SW 1271 (cell line): Measurements from ENCODE around the gene SLC6A17.

Source experiments
- DNase-seq, 2 experiments: peaks; one replicate each; lab custom pipeline; 2025; lab: John Stamatoyannopoulos, UW

SLC6A17 gene

GRCh38 chr1:110150330-110151174 is at the start of gene SLC6A17:
TSS of gene SLC6A17 (plus strand) at chr1:110150494. CDS start at chr1:110166930, 16,436 bp downstream.
- peak in 1 of 2 experiments; percentile 49 for DNase-seq

- DNase-seq, result no peak
Observed at GRCh38 chr1:110102081-110102480, 48.2 kb upstream of the SLC6A17 start.

DNA sequence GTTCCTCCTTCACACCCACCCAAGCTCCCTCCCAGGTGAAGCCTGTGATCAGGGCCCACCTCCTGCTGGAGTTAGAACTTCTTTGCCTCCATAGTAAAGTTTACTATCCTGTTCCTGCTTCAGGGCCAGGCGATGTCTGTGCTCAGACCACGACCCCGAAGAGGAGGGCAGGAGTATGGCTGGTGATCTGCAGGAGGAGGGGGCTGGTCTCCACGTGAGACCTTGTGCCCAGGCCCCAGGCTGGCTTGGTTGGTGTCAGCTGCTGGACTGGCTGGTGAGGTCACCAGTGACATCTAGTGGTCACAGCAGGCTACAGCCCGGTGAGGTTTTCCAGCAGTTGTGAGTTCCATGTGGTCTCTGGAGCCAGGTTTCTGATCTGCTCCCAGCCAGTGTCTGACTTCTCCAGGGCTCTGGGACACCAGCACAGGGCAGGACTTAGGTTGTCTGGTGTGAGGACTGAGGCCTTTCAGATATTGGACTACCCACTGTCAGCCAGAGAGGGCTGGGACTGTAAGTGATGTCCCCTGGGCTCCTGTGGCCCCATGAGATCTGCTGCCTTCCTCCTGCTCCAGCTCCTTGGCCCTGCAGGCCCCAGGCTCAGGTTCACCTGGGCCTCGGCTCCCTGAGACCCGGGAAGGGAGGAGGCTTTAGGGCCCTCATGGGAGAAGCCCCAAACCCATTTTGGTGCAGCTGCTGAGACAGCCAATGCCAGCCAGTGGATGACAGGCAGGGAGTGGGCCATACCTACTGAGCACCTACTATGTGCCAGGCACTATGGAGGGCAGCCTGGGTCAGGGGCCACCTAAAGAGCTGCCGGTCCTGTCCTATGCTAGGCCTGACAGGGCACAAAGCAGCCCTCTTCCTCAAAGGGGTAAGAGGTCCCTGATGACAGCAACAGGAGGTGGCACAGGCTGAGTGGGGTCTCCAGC is 44.0 kb upstream of the SLC6A17 start:
- peak in 1 of 2 experiments; percentile 43 for DNase-seq

DNA sequence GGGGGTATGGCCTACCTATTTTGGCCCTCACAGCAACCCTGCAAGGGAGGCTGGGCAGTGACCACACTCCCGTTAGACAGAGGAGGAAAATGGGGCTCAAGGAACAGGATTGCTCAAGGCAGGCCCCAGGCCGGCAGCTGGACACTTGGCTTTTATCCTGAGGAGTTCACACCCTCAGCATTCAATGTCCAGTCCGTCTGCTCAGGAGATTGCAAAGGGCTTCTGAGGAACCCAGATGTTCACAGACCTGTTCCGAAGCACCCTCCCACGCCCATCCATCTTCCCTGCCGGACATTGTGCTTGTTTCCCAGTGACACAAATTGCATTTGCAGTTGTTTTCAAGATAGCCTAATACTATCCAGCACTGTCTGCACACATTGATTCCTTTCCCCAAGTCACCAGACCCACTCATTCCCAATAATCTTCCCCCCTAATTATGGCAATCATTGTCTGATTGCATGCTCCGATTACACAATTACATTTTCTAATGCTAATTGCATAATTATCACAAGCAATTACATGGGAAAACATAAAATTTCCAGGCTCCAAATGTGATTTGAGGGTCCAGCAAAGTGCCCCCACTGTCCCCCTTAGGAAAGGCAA is 42.3 kb upstream of the SLC6A17 start:
- DNase-seq, result no peak

DNA sequence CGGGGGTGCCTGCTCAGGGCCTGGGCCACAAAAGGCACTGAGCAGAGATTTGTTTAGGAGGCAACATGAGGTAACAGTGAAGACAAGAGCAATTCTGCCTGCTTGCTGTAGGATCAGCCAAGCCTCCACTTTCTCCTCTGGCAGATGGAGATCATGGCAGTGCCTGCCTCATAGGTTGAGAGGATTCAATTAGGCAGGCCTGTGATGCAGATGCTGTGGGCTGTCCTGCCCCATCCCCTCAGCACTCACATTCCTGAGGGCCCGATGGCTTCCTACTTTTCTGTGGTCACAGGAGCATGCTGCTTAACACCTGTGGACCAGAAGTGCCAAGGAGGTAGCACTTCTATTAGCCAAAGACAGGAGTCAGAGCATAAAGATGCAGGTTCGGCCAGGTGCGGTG is 39.2 kb upstream of the SLC6A17 start:
- no peak for DNase-seq

DNA sequence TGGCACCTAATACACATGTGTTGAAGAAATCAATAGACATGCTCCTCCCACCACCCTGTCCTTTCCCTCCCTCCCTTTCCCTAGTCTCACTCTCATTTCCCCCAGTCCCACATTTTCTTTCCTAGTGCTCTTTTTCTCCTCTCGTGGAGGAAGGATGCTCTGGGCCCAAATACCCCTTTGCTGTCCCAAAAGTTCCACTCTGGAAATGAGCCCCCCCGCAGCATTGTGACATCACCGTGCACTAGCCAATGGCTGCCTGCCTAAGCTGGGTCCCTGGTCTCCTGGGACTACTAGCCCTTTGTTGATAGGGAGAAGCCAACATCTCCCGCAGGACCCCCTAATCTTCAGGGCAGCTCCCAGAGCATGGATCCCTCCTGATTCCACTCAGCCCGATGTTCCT is 38.2 kb upstream of the SLC6A17 start, which contains the start of gene UBL4B:
Gene UBL4B, plus strand, starts transcription at position 301 of the 400 bp plus-strand sequence. Its CDS starts 92 bp downstream, at position 393.
- DNase-seq, result no peak

DNA sequence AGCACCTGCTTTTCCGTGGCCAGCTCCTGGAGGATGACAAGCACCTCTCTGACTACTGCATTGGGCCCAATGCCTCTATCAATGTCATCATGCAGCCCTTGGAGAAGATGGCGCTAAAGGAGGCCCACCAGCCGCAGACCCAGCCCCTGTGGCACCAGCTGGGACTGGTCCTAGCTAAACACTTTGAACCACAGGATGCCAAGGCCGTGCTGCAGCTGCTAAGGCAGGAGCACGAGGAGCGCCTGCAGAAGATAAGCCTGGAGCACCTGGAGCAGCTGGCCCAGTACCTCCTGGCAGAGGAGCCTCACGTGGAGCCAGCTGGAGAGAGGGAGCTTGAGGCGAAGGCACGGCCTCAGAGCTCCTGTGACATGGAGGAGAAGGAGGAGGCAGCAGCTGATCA is 37.6 kb upstream of the SLC6A17 start:
- no peak for DNase-seq

DNA sequence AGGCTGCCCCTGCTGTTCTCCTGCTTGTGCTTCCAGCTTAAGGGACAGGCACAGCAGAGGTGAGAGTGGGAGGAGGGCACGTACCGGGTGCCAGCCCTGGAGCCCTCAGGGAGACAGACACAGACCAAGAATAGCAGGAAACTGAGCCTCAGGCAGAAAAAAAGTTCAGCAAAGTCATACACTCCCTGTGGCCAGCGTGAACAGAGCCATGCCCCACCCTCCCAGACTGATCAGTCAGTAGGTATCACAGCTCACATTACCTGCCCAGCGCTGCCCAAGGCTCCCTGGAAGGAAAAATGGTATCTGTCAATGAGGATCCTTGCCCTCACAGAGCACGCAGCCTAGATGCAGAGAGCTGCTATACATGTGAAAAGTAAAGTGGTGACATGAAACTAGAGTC is 36.7 kb upstream of the SLC6A17 start:
- no peak for DNase-seq

DNA sequence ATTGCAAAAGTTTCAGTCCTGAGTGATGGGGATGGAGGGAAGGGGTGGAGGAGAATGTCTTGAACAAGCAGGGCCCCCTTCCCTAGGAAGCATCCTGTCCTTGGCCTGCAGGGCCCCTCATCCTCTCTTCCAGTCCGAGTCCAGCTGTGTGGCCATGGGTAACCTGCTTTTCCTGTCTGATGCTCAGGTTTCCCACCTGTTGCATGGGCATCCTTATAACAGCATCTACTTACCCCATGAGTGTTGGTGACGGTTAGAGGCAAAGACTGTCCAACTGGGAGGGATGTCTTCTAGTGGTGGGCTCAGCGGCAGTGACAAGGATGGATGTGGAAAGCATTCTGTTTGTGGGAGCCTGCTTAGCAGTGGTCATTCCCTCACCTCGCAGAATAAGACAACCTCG is 36.1 kb upstream of the SLC6A17 start:
- no peak for DNase-seq

DNA sequence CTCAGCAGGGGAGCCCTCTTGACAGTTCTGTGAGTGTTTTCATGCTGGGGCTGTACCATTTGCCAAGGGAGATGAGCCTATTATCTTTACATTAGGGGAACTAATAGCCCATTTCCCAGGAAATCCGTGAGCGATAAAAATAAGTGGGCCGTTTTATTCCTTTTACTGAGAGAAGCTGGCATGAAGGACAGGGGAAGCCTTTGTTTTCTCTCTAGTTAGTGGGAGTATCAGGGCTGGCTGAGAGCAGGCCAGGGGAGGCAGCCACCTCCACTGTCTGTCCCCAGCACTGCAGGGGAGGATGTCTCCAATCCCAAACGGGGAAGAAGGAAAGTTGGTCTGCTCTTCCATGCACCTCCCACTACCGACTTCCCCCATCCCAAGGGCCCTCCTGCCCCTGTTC is 35.5 kb upstream of the SLC6A17 start:
- no peak for DNase-seq

DNA sequence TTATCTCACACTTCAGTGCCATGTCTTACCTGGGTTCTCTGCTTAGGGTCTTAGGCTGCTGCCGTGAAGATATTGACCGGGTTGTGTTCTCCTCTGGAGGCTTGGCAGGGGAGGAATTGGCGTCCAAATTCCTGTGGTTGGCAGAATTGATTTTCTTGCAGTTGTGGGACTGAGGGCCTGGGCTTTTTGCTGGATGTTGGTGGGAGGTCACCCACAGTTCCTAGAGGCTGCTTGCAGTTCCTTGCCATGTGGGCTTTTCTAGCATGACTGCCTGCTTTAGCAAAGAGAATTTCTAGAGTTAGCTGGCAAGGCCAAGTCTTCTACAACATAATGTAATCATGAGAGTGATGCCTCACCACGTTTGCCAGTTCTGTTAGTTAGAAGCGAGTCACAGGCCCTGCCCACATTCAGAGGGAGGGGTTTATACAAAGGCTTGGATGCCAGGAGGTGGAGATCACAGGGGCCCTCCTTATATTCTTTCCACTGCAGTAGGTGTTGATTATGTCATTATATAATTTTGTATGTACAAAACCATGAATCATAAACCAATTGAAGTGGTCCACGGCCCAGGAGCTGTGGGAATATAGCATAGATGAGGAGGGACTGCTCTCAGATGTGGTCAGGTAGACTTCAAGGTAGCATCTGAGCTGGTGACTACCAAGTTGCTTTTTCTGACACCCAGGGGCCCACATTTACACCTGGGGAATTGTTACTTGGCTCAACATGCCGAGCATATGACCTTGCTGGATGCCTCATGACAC is 31.5 kb upstream of the SLC6A17 start:
- DNase-seq, result no peak

- DNase-seq, result no peak
Observed at GRCh38 chr1:110119843-110120242, 30.5 kb upstream of the SLC6A17 start.

DNA sequence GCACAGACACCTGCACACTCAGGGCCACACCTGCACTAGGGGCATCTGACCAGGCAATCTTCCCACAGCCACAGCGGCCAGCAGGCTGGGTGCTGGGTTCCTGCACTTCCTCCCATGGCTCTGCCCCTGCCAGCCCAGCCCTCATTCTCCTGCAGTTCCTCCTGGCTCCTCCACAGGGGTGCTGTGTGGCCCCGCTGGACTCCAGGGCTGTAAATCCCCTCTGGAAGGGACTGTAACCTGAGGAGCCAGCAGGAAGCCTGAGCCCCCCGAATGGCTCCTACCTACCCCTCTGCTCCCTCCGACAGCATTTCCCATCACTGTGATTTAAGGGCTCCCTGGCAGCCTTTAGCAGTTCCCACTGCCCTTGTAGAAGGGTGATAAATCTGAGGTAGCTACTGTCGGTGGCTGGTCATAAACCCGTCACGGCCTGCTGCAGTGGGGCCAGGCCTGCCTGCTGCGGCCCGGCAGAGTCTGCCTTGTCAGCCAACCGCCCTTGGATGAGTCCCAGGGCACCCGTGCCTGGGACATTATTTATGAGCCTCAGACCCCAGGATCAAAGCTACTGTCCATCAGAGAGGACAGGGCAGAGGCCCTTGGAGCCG is 29.2 kb upstream of the SLC6A17 start:
- no peak for DNase-seq

- DNase-seq, result no peak
Observed at GRCh38 chr1:110123224-110123623, 27.1 kb upstream of the SLC6A17 start.

DNA sequence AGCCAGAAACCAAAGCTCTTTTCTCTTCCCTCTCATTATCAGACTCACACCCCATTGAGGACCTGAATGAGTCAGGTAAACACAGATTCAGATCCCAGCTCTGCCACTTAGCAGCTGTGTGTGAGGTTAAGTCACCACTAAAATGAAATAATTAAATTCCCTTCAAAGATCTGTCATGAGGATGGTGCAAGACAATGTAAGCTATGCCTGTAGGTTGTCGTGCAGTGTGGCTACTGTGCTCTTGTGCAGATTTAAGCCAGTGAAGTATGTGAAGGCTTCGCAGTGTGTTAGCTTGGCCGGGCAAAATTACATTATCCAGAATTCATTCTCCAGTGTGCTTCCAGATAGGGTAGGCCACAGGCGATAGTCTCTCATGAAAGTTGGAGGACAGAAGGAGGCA is 24.5 kb upstream of the SLC6A17 start:
- no peak for DNase-seq

DNA sequence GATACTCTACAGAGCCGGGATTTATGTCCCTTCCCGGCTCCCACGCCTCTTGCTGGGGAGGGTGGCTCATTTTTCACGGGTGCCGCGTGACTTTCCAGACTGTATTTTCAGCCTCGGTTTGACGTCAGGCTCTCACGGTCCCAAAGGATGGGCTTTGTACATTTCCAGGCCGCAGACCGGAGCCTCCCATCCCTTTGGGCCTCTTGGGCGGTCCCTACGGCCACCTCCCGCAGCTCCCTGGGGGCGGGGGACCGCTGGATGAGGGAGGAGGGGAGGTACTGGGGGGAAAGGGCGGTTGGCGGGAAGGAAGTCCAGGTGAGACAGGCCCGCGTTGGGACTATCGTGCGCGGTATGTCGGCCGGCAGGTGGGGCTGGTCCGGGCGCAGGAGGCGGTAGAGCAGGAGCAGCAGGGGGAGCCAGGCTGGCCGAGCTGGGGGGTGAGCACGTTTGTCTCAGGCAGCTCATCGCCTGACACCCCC is 20.1 kb upstream of the SLC6A17 start:
- no peak for DNase-seq

GRCh38 chr1:110130989-110131388 is 19.3 kb upstream of the SLC6A17 start:
- DNase-seq, result no peak

- DNase-seq, result no peak
Observed at GRCh38 chr1:110132682-110133081, 17.6 kb upstream of the SLC6A17 start.

DNA sequence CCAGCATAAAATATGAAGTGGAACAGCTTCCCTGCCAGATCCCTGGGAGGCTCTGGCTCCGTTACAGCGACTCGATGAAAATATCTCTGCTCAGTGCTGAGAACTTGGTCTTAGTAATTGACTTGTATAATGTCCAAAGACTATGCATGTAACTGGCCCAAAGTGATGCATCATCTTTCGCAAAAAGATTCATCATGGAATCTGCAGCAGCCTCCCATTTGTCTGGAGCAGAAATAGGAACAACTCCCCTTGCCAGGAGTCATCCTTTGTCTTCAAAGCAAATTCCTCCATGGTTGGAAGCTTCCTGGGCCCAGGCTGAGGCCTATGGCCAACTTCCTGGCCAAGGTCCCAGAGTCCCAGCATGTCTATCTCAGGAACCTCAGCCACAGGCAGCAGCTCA is 16.9 kb upstream of the SLC6A17 start:
- no peak for DNase-seq

DNA sequence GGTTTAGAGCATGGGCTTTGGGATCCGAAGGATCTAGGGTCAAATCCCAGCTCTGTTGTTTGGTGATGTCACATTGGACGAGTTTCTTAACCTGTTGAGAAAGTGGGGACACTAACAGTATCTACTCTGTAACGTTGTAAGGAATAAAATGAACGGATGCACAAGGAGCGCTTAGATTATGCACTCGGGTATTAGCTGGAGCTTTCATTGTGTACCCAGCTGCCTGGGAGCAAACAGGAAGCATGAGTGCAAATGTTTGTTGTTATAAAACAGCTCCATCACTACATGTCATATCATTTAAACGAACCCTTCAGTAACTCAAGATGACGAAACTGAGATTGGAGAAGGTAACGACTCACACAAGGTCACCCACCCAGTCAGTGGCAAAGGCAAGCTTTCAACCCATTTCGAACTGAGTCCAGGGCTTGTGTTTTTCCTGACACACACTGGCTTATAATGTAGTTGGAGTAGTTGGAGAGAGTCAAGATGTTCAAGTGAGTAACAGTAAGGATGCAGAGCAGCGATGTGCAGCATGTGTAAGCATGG is 16.2 kb upstream of the SLC6A17 start:
- no peak for DNase-seq

GRCh38 chr1:110135246-110135645 is 15.0 kb upstream of the SLC6A17 start:
- DNase-seq, result no peak
